ENCODE measurements around the gene VAT1L. TPM values are rescaled to one million over a fixed set of nuclear protein-coding genes. Genes with fewer than 3 reads are reported as not detected.
"Not testable (repeated sequence)": the region's sequence is repeated elsewhere in the genome, so short reads cannot be mapped to it uniquely, and the experiment has no call there.

VAT1L gene
- polyA plus RNA-seq, 1 donor = 14.8 TPM

- H3K9me3 ChIP-seq (ENCODE audit: control insufficient read depth, low read depth, low read length); DNase-seq; H3K27me3 ChIP-seq (ENCODE audit: control insufficient read depth, insufficient read depth, low read length); H3K4me3 ChIP-seq (ENCODE audit: low read length); H3K36me3 ChIP-seq (ENCODE audit: control insufficient read depth, insufficient read depth, low read length); H3K27ac ChIP-seq (ENCODE audit: low read length); H3K4me1 ChIP-seq (ENCODE audit: control insufficient read depth, insufficient read depth, low read length): not testable (repeated sequence)
- WGBS (ENCODE audit: insufficient coverage, low lambda C conversion rate) = no CpG with 5 or more reads among the region's 6 CpGs
These were observed 159.2 kb downstream of the VAT1L start for GRCh38 chr16:77947590-77947989.

- no CpG with 5 or more reads among the region's 5 CpGs for WGBS (ENCODE audit: insufficient coverage, low lambda C conversion rate)
- DNase-seq = no peak
These were observed 160.5 kb downstream of the VAT1L start for GRCh38 chr16:77948835-77949234.

DNA sequence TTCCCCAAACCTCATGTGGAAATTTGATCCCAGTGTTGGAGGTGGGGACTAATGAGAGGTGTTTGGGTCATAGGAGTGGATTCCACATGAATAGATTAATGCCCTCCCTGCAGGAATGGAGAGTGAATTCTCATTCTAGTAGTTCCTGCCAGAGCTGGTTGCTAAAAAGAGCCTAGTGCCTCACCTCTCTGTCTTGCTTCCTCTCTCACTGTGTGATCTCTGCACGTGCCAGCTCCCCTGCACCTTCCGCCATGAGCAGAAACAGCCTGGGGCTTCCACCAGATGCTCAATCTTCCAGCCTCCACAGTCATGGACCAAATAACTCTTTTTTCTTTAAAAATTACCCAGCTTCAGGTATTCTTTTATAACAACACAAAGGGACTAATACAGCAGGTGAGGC is 161.1 kb downstream of the VAT1L start:
- H3K9me3 ChIP-seq (ENCODE audit: control insufficient read depth, low read depth, low read length) = no peaks in the 10 kb centered on the region
- H3K4me1 ChIP-seq (ENCODE audit: control insufficient read depth, insufficient read depth, low read length) = no peaks in the 10 kb centered on the region
- H3K36me3 ChIP-seq (ENCODE audit: control insufficient read depth, insufficient read depth, low read length) = no peaks in the 10 kb centered on the region
- no peak overlapping the region for H3K4me3 ChIP-seq (ENCODE audit: low read length)
- H3K27me3 ChIP-seq (ENCODE audit: control insufficient read depth, insufficient read depth, low read length) = no peaks in the 10 kb centered on the region
- no peak for DNase-seq
- WGBS (ENCODE audit: insufficient coverage, low lambda C conversion rate) = no CpG with 5 or more reads among the region's 2 CpGs
- no peak overlapping the region for H3K27ac ChIP-seq (ENCODE audit: low read length)

More at GRCh38 chr16:77948835-77949234, 160.5 kb downstream of the VAT1L start:
- no peaks in the 10 kb centered on the region for H3K36me3 ChIP-seq (ENCODE audit: control insufficient read depth, insufficient read depth, low read length)
- no peak overlapping the region for H3K27ac ChIP-seq (ENCODE audit: low read length)
- H3K27me3 ChIP-seq (ENCODE audit: control insufficient read depth, insufficient read depth, low read length) = no peaks in the 10 kb centered on the region
- no peak overlapping the region for H3K4me3 ChIP-seq (ENCODE audit: low read length)
- no peaks in the 10 kb centered on the region for H3K4me1 ChIP-seq (ENCODE audit: control insufficient read depth, insufficient read depth, low read length)
- no peaks in the 10 kb centered on the region for H3K9me3 ChIP-seq (ENCODE audit: control insufficient read depth, low read depth, low read length)

GRCh38 chr16:77951788-77952187 is 163.4 kb downstream of the VAT1L start:
- H3K4me1 ChIP-seq (ENCODE audit: control insufficient read depth, insufficient read depth, low read length) = no peaks in the 10 kb centered on the region
- H3K9me3 ChIP-seq (ENCODE audit: control insufficient read depth, low read depth, low read length) = no peaks in the 10 kb centered on the region
- no peak overlapping the region for H3K4me3 ChIP-seq (ENCODE audit: low read length)
- peak; percentile 23 to 39 for DNase-seq
- H3K27me3 ChIP-seq (ENCODE audit: control insufficient read depth, insufficient read depth, low read length) = no peaks in the 10 kb centered on the region
- H3K36me3 ChIP-seq (ENCODE audit: control insufficient read depth, insufficient read depth, low read length) = no peaks in the 10 kb centered on the region
- 33% methylated on average over 1 of the region's 2 CpGs for WGBS (ENCODE audit: insufficient coverage, low lambda C conversion rate)
- no peak overlapping the region for H3K27ac ChIP-seq (ENCODE audit: low read length)

DNA sequence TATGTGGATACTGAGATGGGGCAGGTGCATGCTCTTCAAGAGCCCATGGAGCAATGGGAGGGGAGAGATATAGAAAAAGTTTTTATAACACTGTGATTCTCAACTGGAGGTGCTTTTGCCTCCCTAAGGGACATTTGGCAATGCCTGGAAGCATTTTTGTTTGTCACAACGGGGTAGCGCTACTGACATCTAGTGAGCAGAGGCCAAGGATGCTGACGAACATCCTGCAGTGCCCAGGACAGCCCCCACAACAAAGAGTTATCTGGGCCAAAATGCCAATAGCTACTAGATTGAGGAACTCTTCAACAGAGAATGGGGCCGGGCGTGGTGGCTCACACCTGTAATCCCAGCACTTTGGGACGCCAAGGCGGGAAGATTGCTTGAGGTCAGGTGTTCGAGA is 166.8 kb downstream of the VAT1L start:
- Histone ChIP-seq H3K27me3 (ENCODE audit: control insufficient read depth, insufficient read depth, low read length) (no peaks in the 10 kb centered on the region), H3K36me3 (ENCODE audit: control insufficient read depth, insufficient read depth, low read length) (no peaks in the 10 kb centered on the region), H3K9me3 (ENCODE audit: control insufficient read depth, low read depth, low read length) (no peaks in the 10 kb centered on the region), H3K4me3 (ENCODE audit: low read length) (no peak overlapping the region), H3K27ac (ENCODE audit: low read length) (no peak overlapping the region), H3K4me1 (ENCODE audit: control insufficient read depth, insufficient read depth, low read length) (no peaks in the 10 kb centered on the region)
- WGBS (ENCODE audit: insufficient coverage, low lambda C conversion rate) = no CpG with 5 or more reads among the region's 8 CpGs
- DNase-seq = no peak

GRCh38 chr16:77956231-77956630 is 167.9 kb downstream of the VAT1L start:
- H3K4me1 ChIP-seq (ENCODE audit: control insufficient read depth, insufficient read depth, low read length) = no peaks in the 10 kb centered on the region
- WGBS (ENCODE audit: insufficient coverage, low lambda C conversion rate) = 100% methylated on average over 1 of the region's 4 CpGs
- H3K27me3 ChIP-seq (ENCODE audit: control insufficient read depth, insufficient read depth, low read length) = no peaks in the 10 kb centered on the region
- H3K27ac ChIP-seq (ENCODE audit: low read length) = no peak overlapping the region
- DNase-seq = no peak
- no peaks in the 10 kb centered on the region for H3K9me3 ChIP-seq (ENCODE audit: control insufficient read depth, low read depth, low read length)
- no peaks in the 10 kb centered on the region for H3K36me3 ChIP-seq (ENCODE audit: control insufficient read depth, insufficient read depth, low read length)
- no peak overlapping the region for H3K4me3 ChIP-seq (ENCODE audit: low read length)

DNA sequence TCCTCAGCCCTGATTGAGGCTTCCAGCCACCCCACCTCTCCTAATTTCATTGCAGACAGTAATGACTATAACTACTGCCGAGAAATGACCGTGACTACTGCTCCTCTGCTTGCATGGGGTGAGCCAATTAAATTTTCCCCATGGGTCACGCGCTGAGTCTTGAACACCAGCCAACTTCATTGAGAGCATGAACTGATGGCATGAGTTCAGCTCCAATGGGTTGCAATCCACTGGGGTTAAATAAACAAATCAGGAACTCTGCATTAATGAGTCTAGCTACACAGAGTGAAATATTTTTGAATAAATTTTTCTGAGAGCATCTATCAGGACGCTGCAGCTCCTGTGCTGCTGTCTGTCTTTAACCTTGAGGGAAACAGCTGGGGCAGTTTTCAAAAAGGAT is 172.4 kb downstream of the VAT1L start:
- peaks cover 2% of the 10 kb centered on the region for H3K27me3 ChIP-seq (ENCODE audit: control insufficient read depth, insufficient read depth, low read length)
- no peaks in the 10 kb centered on the region for H3K36me3 ChIP-seq (ENCODE audit: control insufficient read depth, insufficient read depth, low read length)
- no peaks in the 10 kb centered on the region for H3K4me1 ChIP-seq (ENCODE audit: control insufficient read depth, insufficient read depth, low read length)
- H3K9me3 ChIP-seq (ENCODE audit: control insufficient read depth, low read depth, low read length) = no peaks in the 10 kb centered on the region
- no peak overlapping the region for H3K27ac ChIP-seq (ENCODE audit: low read length)
- H3K4me3 ChIP-seq (ENCODE audit: low read length) = no peak overlapping the region
- 83% methylated on average over 2 of the region's 5 CpGs for WGBS (ENCODE audit: insufficient coverage, low lambda C conversion rate)
- DNase-seq = no peak

DNA sequence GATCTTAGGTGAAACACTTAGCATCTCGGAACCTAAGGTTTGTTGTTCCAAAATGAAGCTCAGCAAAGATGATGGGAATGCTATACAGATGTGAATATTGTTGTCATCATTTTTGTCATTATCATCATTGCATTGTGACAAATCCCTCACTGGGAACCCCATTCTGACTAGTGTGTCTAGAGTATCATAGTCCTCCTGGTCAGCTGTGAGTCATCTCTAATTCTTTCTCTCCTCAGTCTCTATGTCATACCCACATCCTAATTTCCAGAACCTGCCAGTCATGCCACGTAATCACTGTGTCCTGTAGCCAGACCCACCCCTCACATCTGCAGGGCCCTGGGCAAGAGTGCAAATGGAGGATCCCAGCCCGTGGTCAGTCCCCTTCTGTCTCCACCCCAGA is 173.4 kb downstream of the VAT1L start:
- H3K9me3 ChIP-seq (ENCODE audit: control insufficient read depth, low read depth, low read length) = no peaks in the 10 kb centered on the region
- H3K36me3 ChIP-seq (ENCODE audit: control insufficient read depth, insufficient read depth, low read length) = no peaks in the 10 kb centered on the region
- H3K4me3 ChIP-seq (ENCODE audit: low read length) = no peak overlapping the region
- H3K27ac ChIP-seq (ENCODE audit: low read length) = no peak overlapping the region
- H3K27me3 ChIP-seq (ENCODE audit: control insufficient read depth, insufficient read depth, low read length) = peaks cover 2% of the 10 kb centered on the region
- no peak for DNase-seq
- H3K4me1 ChIP-seq (ENCODE audit: control insufficient read depth, insufficient read depth, low read length) = no peaks in the 10 kb centered on the region
- WGBS (ENCODE audit: insufficient coverage, low lambda C conversion rate) = no CpG with 5 or more reads among the region's 3 CpGs

GRCh38 chr16:77962689-77963088 is 174.3 kb downstream of the VAT1L start:
- Histone ChIP-seq H3K9me3 (ENCODE audit: control insufficient read depth, low read depth, low read length) (no peaks in the 10 kb centered on the region), H3K4me3 (ENCODE audit: low read length) (no peak overlapping the region), H3K27me3 (ENCODE audit: control insufficient read depth, insufficient read depth, low read length) (peaks cover 2% of the 10 kb centered on the region), H3K4me1 (ENCODE audit: control insufficient read depth, insufficient read depth, low read length) (no peaks in the 10 kb centered on the region), H3K27ac (ENCODE audit: low read length) (no peak overlapping the region), H3K36me3 (ENCODE audit: control insufficient read depth, insufficient read depth, low read length) (no peaks in the 10 kb centered on the region)
- no CpG with 5 or more reads among the region's 3 CpGs for WGBS (ENCODE audit: insufficient coverage, low lambda C conversion rate)
- no peak for DNase-seq

DNA sequence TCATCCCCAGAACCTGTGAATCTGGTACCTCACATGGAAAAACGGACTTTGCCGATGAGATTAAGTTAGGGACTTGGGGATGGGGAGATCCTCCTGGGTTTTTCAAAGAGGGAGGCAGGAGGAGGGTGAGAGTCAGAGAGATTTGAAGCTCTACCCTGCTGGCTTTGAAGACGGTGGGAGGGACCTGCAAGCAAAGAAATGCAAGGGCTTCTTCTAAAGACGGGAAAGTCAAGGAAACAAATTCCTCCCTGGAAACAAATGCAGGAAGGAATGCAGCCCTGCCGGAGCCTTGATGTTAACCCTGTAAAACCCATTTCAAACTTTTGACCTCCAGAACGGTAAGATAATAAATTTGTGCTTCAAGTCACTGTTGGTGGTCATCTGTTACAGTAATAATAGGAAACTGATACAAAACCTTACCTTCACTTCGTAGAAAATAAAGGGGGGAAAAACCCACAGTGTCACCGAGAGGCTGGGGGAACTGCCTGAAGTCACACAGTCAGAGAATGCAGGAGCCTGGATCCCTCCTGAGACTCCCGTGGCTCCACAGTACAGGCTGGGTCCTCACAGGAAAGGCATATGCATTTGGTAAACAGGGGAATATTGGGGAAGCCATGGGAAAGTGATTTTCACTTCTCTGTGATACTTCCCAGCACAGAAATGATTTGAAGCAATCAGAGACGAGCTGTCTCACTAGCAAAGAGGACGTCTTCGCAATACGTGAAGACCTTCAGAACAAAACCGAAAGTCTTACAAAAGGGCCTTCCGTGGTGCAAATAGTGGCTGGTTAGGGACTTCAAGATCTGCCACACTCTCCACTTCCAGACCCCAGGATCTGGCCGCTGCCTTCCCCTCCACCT is 175.1 kb downstream of the VAT1L start:
- Histone ChIP-seq H3K9me3 (ENCODE audit: control insufficient read depth, low read depth, low read length) (no peaks in the 10 kb centered on the region), H3K4me1 (ENCODE audit: control insufficient read depth, insufficient read depth, low read length) (no peaks in the 10 kb centered on the region), H3K36me3 (ENCODE audit: control insufficient read depth, insufficient read depth, low read length) (no peaks in the 10 kb centered on the region), H3K4me3 (ENCODE audit: low read length) (no peak overlapping the region), H3K27me3 (ENCODE audit: control insufficient read depth, insufficient read depth, low read length) (peaks cover 4% of the 10 kb centered on the region), H3K27ac (ENCODE audit: low read length) (no peak overlapping the region)
- WGBS (ENCODE audit: insufficient coverage, low lambda C conversion rate) = 70% methylated on average over 4 of the region's 16 CpGs
- no peak for DNase-seq

DNA sequence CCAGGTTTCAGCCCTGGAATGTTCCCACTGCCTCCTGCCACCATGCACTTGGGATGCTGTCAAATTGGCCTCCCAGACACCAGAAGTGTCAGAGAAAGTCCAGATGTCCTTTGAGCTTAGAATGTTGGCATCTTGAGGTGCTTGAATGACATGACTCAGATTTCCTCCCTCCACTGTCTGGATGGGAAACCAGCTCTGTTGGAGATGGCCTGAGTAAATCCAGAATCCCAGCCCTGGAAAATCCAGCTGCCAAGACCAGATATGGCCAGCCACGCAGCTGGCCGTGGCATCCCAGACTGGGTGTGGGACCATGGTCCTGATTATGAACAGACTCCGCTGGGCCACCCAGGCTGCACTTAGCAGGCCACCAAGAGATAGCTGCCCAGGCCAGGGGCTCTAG is 177.0 kb downstream of the VAT1L start:
- Histone ChIP-seq H3K9me3 (ENCODE audit: control insufficient read depth, low read depth, low read length) (no peaks in the 10 kb centered on the region), H3K27me3 (ENCODE audit: control insufficient read depth, insufficient read depth, low read length) (peaks cover 4% of the 10 kb centered on the region), H3K27ac (ENCODE audit: low read length) (no peak overlapping the region), H3K36me3 (ENCODE audit: control insufficient read depth, insufficient read depth, low read length) (no peaks in the 10 kb centered on the region), H3K4me1 (ENCODE audit: control insufficient read depth, insufficient read depth, low read length) (no peaks in the 10 kb centered on the region), H3K4me3 (ENCODE audit: low read length) (no peak overlapping the region)
- DNase-seq = no peak
- WGBS (ENCODE audit: insufficient coverage, low lambda C conversion rate) = no CpG with 5 or more reads among the region's 3 CpGs

Data from large intestine (tissue), 3 donors.